HepG2 (cell line): ENCODE data around the gene SPCS1. TPM values are rescaled to one million over a fixed set of nuclear protein-coding genes. Genes with fewer than 3 reads are reported as not detected.

ENCODE experiments used
- HOXA3 ChIP-seq: sonication (generic); formaldehyde crosslinking; IDR thresholded peaks from 2 replicates; pipeline ENCODE4 v1.5.0; 2020; ENCODE audit warnings: missing genetic modification reagents
- JARID2 ChIP-seq: sonication (generic); formaldehyde crosslinking; IDR thresholded peaks from 2 replicates; pipeline ENCODE4 v1.8.1; 2023; ENCODE audit warnings: missing genetic modification reagents, inconsistent platforms; ENCODE audit not compliant: insufficient replicate concordance
- KAT8 ChIP-seq: IDR thresholded peaks from 2 replicates; pipeline ENCODE4 v1.6.1; 2016; ENCODE audit warnings: missing genetic modification reagents, missing compliant biosample characterization
- NFYC ChIP-seq: IDR thresholded peaks from 2 replicates; pipeline ENCODE4 v1.6.1; 2016; ENCODE audit warnings: missing genetic modification reagents, missing compliant biosample characterization
- NR2F6 ChIP-seq, 2 experiments: IDR thresholded peaks; 2 replicates each; pipeline ENCODE4 v1.6.1; 2016; ENCODE audit warnings: antibody characterized with exemption in 1 of 2, mild to moderate bottlenecking in 1 of 2
- POLR2AphosphoS2 ChIP-seq: IDR thresholded peaks from 2 replicates; pipeline ENCODE4 v1.6.1; 2011; ENCODE audit warnings: low read depth, low read length, improper control_type of control experiment
- TMF1 ChIP-seq: sonication (generic); formaldehyde crosslinking; IDR thresholded peaks from 2 replicates; pipeline ENCODE4 v1.8.1; 2022; ENCODE audit warnings: low read depth, missing genetic modification reagents
- ZNF382 ChIP-seq: sonication (generic); formaldehyde crosslinking; IDR thresholded peaks from 2 replicates; pipeline ENCODE4 v1.5.0; 2020; ENCODE audit warnings: missing genetic modification reagents, mild to moderate bottlenecking, borderline replicate concordance
- ZNF407 ChIP-seq: sonication (generic); formaldehyde crosslinking; IDR thresholded peaks from one replicate; pipeline ENCODE4 v1.5.1; 2020; ENCODE audit warnings: mild to moderate bottlenecking, missing genetic modification reagents; ENCODE audit errors: not compliant biosample characterization
- ZNF792 ChIP-seq: IDR thresholded peaks from 2 replicates; pipeline ENCODE4 v1.6.1; 2016
- polyA plus RNA-seq, 8 experiments: library from polyadenylated mRNA; depleted of rRNA in 3 of 8; stranded (reverse) in 7 of 8; unstranded in 1 of 8; fragments of >200 nt; fragmentation: Illumina TruSeq in 4 of 8; extraction: Trizol in 4 of 8; gene quantifications; 2 replicates each; pipeline versions ENCODE4 v1.2.1 to v1.2.3, GENCODE V29; 2011 to 2016; ENCODE audit warnings: low read depth in 4 of 8, missing spikeins in 1 of 8, mixed read lengths in 1 of 8; ENCODE audit not compliant: insufficient read depth in 1 of 8
- total RNA-seq, 5 experiments: library from RNA; depleted of rRNA; stranded (reverse); fragments of >200 nt; fragmentation: Illumina TruSeq; extraction: Trizol; gene quantifications; 2 replicates each; pipeline ENCODE4 v1.2.3, GENCODE V29; 2016; ENCODE audit warnings: low read depth in 1 of 5
- TF ChIP-seq, protein P1 (sequence below): sonication (generic); formaldehyde crosslinking; conservative IDR thresholded peaks from 2 replicates; pipeline ENCODE4 v1.4.0; 2020; ENCODE audit warnings: mild to moderate bottlenecking, missing genetic modification reagents, moderate library complexity
- TF ChIP-seq, protein P2 (sequence below): sonication (generic); formaldehyde crosslinking; IDR thresholded peaks from 2 replicates; pipeline ENCODE4 v1.5.0; 2020; ENCODE audit warnings: missing genetic modification reagents, mild to moderate bottlenecking, borderline replicate concordance
- TF ChIP-seq, protein P3 (sequence below): sonication (generic); formaldehyde crosslinking; IDR thresholded peaks from 2 replicates; pipeline ENCODE4 v1.5.1; 2020; ENCODE audit warnings: missing genetic modification reagents, mild to moderate bottlenecking, borderline replicate concordance

SPCS1 gene
- total and polyA plus RNA-seq, 2 of the 13 experiments (the other 11 are each of a cell fraction or from before 2014, with no cell fraction given): 84.6 to 120 TPM

GRCh38 chr3:52705688-52706686 is at the start of gene SPCS1, which contains the start of gene GLT8D1 (continued):
- no peak for TF ChIP-seq NR2F6 (IDR thresholded peaks at IDR 0.05)
- TF ChIP-seq NR2F6 (CRISPR knock-in tag; IDR thresholded peaks at IDR 0.05): no peak; the same call in 1 of the 2 replicates
- peak; percentile 69; the same call in 1 of the 2 replicates for TF ChIP-seq ZNF792 (CRISPR knock-in tag)
- no peak for TF ChIP-seq POLR2AphosphoS2
- TF ChIP-seq, protein P1, sequence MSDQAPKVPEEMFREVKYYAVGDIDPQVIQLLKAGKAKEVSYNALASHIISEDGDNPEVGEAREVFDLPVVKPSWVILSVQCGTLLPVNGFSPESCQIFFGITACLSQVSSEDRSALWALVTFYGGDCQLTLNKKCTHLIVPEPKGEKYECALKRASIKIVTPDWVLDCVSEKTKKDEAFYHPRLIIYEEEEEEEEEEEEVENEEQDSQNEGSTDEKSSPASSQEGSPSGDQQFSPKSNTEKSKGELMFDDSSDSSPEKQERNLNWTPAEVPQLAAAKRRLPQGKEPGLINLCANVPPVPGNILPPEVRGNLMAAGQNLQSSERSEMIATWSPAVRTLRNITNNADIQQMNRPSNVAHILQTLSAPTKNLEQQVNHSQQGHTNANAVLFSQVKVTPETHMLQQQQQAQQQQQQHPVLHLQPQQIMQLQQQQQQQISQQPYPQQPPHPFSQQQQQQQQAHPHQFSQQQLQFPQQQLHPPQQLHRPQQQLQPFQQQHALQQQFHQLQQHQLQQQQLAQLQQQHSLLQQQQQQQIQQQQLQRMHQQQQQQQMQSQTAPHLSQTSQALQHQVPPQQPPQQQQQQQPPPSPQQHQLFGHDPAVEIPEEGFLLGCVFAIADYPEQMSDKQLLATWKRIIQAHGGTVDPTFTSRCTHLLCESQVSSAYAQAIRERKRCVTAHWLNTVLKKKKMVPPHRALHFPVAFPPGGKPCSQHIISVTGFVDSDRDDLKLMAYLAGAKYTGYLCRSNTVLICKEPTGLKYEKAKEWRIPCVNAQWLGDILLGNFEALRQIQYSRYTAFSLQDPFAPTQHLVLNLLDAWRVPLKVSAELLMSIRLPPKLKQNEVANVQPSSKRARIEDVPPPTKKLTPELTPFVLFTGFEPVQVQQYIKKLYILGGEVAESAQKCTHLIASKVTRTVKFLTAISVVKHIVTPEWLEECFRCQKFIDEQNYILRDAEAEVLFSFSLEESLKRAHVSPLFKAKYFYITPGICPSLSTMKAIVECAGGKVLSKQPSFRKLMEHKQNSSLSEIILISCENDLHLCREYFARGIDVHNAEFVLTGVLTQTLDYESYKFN: peak; percentile 43; the same call in 1 of the 2 replicates
- TF ChIP-seq TMF1 (CRISPR knock-in tag): peak; percentile 33
- TF ChIP-seq KAT8: peak; percentile 95
- TF ChIP-seq HOXA3 (CRISPR knock-in tag): peak; percentile 87
- no peak for TF ChIP-seq ZNF382
- no peak for TF ChIP-seq JARID2 (CRISPR knock-in tag)
- no peak for TF ChIP-seq NFYC
- TF ChIP-seq, protein P2, sequence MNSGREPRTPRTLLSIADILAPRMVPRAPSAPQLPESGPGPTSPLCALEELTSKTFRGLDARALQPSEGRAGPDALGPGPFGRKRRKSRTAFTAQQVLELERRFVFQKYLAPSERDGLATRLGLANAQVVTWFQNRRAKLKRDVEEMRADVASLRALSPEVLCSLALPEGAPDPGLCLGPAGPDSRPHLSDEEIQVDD (CRISPR knock-in tag): 0 out of 2 replicates have a peak, but pooled peaks have one; percentile 27
- TF ChIP-seq, protein P3, sequence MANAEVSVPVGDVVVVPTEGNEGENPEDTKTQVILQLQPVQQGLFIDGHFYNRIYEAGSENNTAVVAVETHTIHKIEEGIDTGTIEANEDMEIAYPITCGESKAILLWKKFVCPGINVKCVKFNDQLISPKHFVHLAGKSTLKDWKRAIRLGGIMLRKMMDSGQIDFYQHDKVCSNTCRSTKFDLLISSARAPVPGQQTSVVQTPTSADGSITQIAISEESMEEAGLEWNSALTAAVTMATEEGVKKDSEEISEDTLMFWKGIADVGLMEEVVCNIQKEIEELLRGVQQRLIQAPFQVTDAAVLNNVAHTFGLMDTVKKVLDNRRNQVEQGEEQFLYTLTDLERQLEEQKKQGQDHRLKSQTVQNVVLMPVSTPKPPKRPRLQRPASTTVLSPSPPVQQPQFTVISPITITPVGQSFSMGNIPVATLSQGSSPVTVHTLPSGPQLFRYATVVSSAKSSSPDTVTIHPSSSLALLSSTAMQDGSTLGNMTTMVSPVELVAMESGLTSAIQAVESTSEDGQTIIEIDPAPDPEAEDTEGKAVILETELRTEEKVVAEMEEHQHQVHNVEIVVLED (CRISPR knock-in tag): peak; percentile 89
- peak; percentile 54 for TF ChIP-seq ZNF407 (CRISPR knock-in tag)
